ENCODE measurements around the gene MAP3K21. TPM values are rescaled to one million over a fixed set of nuclear protein-coding genes. Genes with fewer than 3 reads are reported as not detected.

The MAP3K21 gene
- total RNA-seq, 1 experiment from 2014 or later, result 24.2 TPM

GRCh38 chr1:233347338-233347737, 19.8 kb downstream of the MAP3K21 start:
- POLR2A ChIA-PET, result interaction anchor here (0.7 to 1.3 kb wide), 3 partner anchors 15 to 306 kb away, joined by 3 to 4 read pairs (median 3); no protein-coding TSS in a partner anchor
- no peak overlapping the region for H3K27ac Mint-ChIP-seq (ENCODE audit: low read depth, unreplicated experiment)
- peaks cover 6% of the 10 kb centered on the region for H3K4me1 Mint-ChIP-seq (ENCODE audit: insufficient read depth, unreplicated experiment)
- no peak for DNase-seq (ENCODE audit: unreplicated experiment)
- TF ChIP-seq CTCF (IDR thresholded peaks at IDR 0.05; ENCODE audit: unreplicated experiment), result no peak
- peaks cover 26% of the 10 kb centered on the region for H3K36me3 Mint-ChIP-seq (ENCODE audit: insufficient read depth, unreplicated experiment)
- CTCF ChIA-PET, result interaction anchor here (0.8 to 1.2 kb wide), 5 partner anchors 11 to 47 kb away, joined by 3 to 4 read pairs (median 3); no protein-coding TSS in a partner anchor
- H3K4me3 Mint-ChIP-seq (ENCODE audit: unreplicated experiment), result no peak overlapping the region
- intact Hi-C loops (cut with micrococcal nuclease), result no loop called here
- no peaks in the 10 kb centered on the region for H3K9me3 Mint-ChIP-seq (ENCODE audit: unreplicated experiment)
- BruUV-seq (replicated peaks), result no TSS peak
- no peaks in the 10 kb centered on the region for H3K27me3 Mint-ChIP-seq (ENCODE audit: insufficient read depth, unreplicated experiment)

- no peak overlapping the region for H3K4me3 Mint-ChIP-seq (ENCODE audit: unreplicated experiment)
- intact Hi-C loops (cut with micrococcal nuclease), result no loop called here
- H3K27ac Mint-ChIP-seq (ENCODE audit: low read depth, unreplicated experiment), result no peak overlapping the region
- no peaks in the 10 kb centered on the region for H3K9me3 Mint-ChIP-seq (ENCODE audit: unreplicated experiment)
- peaks cover 29% of the 10 kb centered on the region for H3K36me3 Mint-ChIP-seq (ENCODE audit: insufficient read depth, unreplicated experiment)
- ChIA-PET CTCF (no interaction called here), POLR2A (interaction anchor here (0.6 kb wide), 1 partner anchor 72 kb away, joined by 3 read pairs; no protein-coding TSS in a partner anchor)
- DNase-seq (ENCODE audit: unreplicated experiment), result no peak
- BruUV-seq (replicated peaks), result no TSS peak
- TF ChIP-seq CTCF (IDR thresholded peaks at IDR 0.05; ENCODE audit: unreplicated experiment), result no peak
- H3K4me1 Mint-ChIP-seq (ENCODE audit: insufficient read depth, unreplicated experiment), result peaks cover 6% of the 10 kb centered on the region
- H3K27me3 Mint-ChIP-seq (ENCODE audit: insufficient read depth, unreplicated experiment), result no peaks in the 10 kb centered on the region
Observed at GRCh38 chr1:233349137-233349536, 21.6 kb downstream of the MAP3K21 start.

GRCh38 chr1:233354983-233355382, 27.5 kb downstream of the MAP3K21 start:
- intact Hi-C loops (cut with micrococcal nuclease), result no loop called here
- peaks cover 50% of the 10 kb centered on the region for H3K36me3 Mint-ChIP-seq (ENCODE audit: insufficient read depth, unreplicated experiment)
- H3K27me3 Mint-ChIP-seq (ENCODE audit: insufficient read depth, unreplicated experiment), result no peaks in the 10 kb centered on the region
- no peak overlapping the region for H3K27ac Mint-ChIP-seq (ENCODE audit: low read depth, unreplicated experiment)
- peaks cover 12% of the 10 kb centered on the region for H3K4me1 Mint-ChIP-seq (ENCODE audit: insufficient read depth, unreplicated experiment)
- ChIA-PET CTCF (interaction anchor here (2.0 kb wide), 1 partner anchor 12 kb away, joined by 9 read pairs; no protein-coding TSS in a partner anchor), POLR2A (no interaction called here)
- no peak for TF ChIP-seq CTCF (IDR thresholded peaks at IDR 0.05; ENCODE audit: unreplicated experiment)
- DNase-seq (ENCODE audit: unreplicated experiment), result no peak
- no peak overlapping the region for H3K4me3 Mint-ChIP-seq (ENCODE audit: unreplicated experiment)
- peaks cover 6% of the 10 kb centered on the region for H3K9me3 Mint-ChIP-seq (ENCODE audit: unreplicated experiment)
- no TSS peak for BruUV-seq (replicated peaks)

GRCh38 chr1:233355841-233356704, 28.5 kb downstream of the MAP3K21 start:
- Mint-ChIP-seq H3K27me3 (ENCODE audit: insufficient read depth, unreplicated experiment) (no peaks in the 10 kb centered on the region), H3K27ac (ENCODE audit: low read depth, unreplicated experiment) (no peak overlapping the region), H3K9me3 (ENCODE audit: unreplicated experiment) (peaks cover 6% of the 10 kb centered on the region), H3K4me1 (ENCODE audit: insufficient read depth, unreplicated experiment) (peaks cover 6% of the 10 kb centered on the region), H3K4me3 (ENCODE audit: unreplicated experiment) (no peak overlapping the region), H3K36me3 (ENCODE audit: insufficient read depth, unreplicated experiment) (peaks cover 58% of the 10 kb centered on the region)
- ChIA-PET POLR2A (interaction anchor here (0.5 kb wide), 1 partner anchor 9 kb away, joined by 3 read pairs; no protein-coding TSS in a partner anchor), CTCF (interaction anchor here (0.6 to 2.0 kb wide), 6 partner anchors 11 to 772 kb away, joined by 3 to 9 read pairs (median 3); no protein-coding TSS in a partner anchor)
- no peak for TF ChIP-seq CTCF (IDR thresholded peaks at IDR 0.05; ENCODE audit: unreplicated experiment)
- DNase-seq (ENCODE audit: unreplicated experiment), result no peak
- intact Hi-C loops (cut with micrococcal nuclease), result no loop called here
- BruUV-seq (replicated peaks), result no TSS peak

All from MCF 10A (cell line).